ENCODE results near the gene ANTXR2. TPM values are rescaled to one million over a fixed set of nuclear protein-coding genes. Genes with fewer than 3 reads are reported as not detected.

Gene ANTXR2
- total and polyA plus RNA-seq, 2 of the 13 experiments (the other 11 are each of a cell fraction or from before 2014, with no cell fraction given) = 4.6 to 14.5 TPM

DNA sequence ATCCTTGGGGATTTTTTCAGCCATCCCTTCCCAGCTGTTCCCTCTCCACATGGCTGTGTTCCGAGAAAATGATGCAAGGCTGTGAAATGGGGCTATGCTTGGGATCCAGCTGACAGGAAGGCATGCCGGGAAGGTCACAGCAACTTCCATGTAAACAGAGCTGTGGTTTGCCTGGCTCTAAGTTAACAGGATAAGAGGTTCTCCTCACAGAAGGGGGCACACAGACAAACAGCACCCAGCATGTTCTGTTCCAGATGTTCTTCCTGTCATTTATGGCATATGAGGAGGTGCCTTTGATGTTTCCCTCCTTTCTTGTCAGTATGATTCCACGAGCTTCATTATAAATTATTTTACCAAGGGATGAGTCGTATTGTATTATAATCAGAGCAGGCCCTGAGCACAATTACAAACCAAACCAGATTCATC lies 220.7 kb downstream of the ANTXR2 start (continued):
- TF ChIP-seq, protein P1, sequence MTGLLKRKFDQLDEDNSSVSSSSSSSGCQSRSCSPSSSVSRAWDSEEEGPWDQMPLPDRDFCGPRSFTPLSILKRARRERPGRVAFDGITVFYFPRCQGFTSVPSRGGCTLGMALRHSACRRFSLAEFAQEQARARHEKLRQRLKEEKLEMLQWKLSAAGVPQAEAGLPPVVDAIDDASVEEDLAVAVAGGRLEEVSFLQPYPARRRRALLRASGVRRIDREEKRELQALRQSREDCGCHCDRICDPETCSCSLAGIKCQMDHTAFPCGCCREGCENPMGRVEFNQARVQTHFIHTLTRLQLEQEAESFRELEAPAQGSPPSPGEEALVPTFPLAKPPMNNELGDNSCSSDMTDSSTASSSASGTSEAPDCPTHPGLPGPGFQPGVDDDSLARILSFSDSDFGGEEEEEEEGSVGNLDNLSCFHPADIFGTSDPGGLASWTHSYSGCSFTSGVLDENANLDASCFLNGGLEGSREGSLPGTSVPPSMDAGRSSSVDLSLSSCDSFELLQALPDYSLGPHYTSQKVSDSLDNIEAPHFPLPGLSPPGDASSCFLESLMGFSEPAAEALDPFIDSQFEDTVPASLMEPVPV (CRISPR knock-in tag; IDR thresholded peaks at IDR 0.05) = no peak
- TF ChIP-seq CBX5 (CRISPR knock-in tag; IDR thresholded peaks at IDR 0.05; ENCODE audit: borderline replicate concordance) (peak; percentile 84; the same call in 1 of the 2 replicates), HNF4A (CRISPR knock-in tag; IDR thresholded peaks at IDR 0.05) (no peak), RAD51 (IDR thresholded peaks at IDR 0.05; ENCODE audit: borderline replicate concordance) (no peak), ELF3 (CRISPR knock-in tag; IDR thresholded peaks at IDR 0.05) (peak; percentile 33; the same call in 1 of the 2 replicates), MTA3 (CRISPR knock-in tag; IDR thresholded peaks at IDR 0.05) (no peak), CHD2 (IDR thresholded peaks at IDR 0.05; ENCODE audit: low read depth, low read length) (no peak), EP300 (IDR thresholded peaks at IDR 0.05; ENCODE audit: low read depth in 2 of 2, low read length in 2 of 2) (peak in 1 of 2 experiments; percentile 42; a peak in 1 of 4 replicates), EP300 (CRISPR knock-in tag; IDR thresholded peaks at IDR 0.05; ENCODE audit: borderline replicate concordance) (no peak), MTF2 (CRISPR knock-in tag; IDR thresholded peaks at IDR 0.05; ENCODE audit: borderline replicate concordance) (no peak), SIN3B (IDR thresholded peaks at IDR 0.05; ENCODE audit: low read length) (no peak), ZNF225 (CRISPR knock-in tag; IDR thresholded peaks at IDR 0.05) (no peak), ZNF878 (CRISPR knock-in tag; IDR thresholded peaks at IDR 0.05) (peak; percentile 82; the same call in 1 of the 2 replicates)
- TF ChIP-seq, protein P2, sequence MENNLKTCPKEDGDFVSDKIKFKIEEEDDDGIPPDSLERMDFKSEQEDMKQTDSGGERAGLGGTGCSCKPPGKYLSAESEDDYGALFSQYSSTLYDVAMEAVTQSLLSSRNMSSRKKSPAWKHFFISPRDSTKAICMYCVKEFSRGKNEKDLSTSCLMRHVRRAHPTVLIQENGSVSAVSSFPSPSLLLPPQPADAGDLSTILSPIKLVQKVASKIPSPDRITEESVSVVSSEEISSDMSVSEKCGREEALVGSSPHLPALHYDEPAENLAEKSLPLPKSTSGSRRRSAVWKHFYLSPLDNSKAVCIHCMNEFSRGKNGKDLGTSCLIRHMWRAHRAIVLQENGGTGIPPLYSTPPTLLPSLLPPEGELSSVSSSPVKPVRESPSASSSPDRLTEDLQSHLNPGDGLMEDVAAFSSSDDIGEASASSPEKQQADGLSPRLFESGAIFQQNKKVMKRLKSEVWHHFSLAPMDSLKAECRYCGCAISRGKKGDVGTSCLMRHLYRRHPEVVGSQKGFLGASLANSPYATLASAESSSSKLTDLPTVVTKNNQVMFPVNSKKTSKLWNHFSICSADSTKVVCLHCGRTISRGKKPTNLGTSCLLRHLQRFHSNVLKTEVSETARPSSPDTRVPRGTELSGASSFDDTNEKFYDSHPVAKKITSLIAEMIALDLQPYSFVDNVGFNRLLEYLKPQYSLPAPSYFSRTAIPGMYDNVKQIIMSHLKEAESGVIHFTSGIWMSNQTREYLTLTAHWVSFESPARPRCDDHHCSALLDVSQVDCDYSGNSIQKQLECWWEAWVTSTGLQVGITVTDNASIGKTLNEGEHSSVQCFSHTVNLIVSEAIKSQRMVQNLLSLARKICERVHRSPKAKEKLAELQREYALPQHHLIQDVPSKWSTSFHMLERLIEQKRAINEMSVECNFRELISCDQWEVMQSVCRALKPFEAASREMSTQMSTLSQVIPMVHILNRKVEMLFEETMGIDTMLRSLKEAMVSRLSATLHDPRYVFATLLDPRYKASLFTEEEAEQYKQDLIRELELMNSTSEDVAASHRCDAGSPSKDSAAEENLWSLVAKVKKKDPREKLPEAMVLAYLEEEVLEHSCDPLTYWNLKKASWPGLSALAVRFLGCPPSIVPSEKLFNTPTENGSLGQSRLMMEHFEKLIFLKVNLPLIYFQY (CRISPR knock-in tag; IDR thresholded peaks at IDR 0.05; ENCODE audit: borderline replicate concordance) = no peak
- TF ChIP-seq, protein P3, sequence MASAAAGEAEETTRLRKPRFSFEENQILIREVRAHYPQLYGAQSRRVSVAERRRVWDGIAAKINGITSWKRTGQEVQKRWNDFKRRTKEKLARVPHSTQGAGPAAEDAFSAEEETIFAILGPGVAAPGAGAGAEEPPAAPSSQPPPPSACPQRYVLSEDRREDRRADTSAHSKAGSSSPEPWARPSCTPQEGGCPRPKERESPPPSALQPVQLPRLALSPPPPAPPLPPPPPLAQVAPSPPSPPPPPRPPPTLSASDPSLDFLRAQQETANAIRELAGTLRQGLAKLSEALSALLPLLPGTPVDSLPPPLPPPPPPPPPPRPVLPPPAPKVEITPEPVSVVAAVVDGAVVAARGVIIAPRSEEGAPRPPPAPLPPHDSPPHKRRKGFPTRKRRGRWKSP (CRISPR knock-in tag; IDR thresholded peaks at IDR 0.05) = no peak
- TF ChIP-seq, protein P4, sequence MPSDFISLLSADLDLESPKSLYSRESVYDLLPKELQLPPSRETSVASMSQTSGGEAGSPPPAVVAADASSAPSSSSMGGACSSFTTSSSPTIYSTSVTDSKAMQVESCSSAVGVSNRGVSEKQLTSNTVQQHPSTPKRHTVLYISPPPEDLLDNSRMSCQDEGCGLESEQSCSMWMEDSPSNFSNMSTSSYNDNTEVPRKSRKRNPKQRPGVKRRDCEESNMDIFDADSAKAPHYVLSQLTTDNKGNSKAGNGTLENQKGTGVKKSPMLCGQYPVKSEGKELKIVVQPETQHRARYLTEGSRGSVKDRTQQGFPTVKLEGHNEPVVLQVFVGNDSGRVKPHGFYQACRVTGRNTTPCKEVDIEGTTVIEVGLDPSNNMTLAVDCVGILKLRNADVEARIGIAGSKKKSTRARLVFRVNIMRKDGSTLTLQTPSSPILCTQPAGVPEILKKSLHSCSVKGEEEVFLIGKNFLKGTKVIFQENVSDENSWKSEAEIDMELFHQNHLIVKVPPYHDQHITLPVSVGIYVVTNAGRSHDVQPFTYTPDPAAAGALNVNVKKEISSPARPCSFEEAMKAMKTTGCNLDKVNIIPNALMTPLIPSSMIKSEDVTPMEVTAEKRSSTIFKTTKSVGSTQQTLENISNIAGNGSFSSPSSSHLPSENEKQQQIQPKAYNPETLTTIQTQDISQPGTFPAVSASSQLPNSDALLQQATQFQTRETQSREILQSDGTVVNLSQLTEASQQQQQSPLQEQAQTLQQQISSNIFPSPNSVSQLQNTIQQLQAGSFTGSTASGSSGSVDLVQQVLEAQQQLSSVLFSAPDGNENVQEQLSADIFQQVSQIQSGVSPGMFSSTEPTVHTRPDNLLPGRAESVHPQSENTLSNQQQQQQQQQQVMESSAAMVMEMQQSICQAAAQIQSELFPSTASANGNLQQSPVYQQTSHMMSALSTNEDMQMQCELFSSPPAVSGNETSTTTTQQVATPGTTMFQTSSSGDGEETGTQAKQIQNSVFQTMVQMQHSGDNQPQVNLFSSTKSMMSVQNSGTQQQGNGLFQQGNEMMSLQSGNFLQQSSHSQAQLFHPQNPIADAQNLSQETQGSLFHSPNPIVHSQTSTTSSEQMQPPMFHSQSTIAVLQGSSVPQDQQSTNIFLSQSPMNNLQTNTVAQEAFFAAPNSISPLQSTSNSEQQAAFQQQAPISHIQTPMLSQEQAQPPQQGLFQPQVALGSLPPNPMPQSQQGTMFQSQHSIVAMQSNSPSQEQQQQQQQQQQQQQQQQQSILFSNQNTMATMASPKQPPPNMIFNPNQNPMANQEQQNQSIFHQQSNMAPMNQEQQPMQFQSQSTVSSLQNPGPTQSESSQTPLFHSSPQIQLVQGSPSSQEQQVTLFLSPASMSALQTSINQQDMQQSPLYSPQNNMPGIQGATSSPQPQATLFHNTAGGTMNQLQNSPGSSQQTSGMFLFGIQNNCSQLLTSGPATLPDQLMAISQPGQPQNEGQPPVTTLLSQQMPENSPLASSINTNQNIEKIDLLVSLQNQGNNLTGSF (CRISPR knock-in tag; IDR thresholded peaks at IDR 0.05) = no peak
- TF ChIP-seq, protein P5, sequence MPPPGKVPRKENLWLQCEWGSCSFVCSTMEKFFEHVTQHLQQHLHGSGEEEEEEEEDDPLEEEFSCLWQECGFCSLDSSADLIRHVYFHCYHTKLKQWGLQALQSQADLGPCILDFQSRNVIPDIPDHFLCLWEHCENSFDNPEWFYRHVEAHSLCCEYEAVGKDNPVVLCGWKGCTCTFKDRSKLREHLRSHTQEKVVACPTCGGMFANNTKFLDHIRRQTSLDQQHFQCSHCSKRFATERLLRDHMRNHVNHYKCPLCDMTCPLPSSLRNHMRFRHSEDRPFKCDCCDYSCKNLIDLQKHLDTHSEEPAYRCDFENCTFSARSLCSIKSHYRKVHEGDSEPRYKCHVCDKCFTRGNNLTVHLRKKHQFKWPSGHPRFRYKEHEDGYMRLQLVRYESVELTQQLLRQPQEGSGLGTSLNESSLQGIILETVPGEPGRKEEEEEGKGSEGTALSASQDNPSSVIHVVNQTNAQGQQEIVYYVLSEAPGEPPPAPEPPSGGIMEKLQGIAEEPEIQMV (CRISPR knock-in tag; IDR thresholded peaks at IDR 0.05; ENCODE audit: low read depth) = no peak

Measured in HepG2 (cell line).